Measurements from ENCODE around the gene BAIAP3. TPM values are rescaled to one million over a fixed set of nuclear protein-coding genes. Genes with fewer than 3 reads are reported as not detected.

Gene BAIAP3
- total and polyA plus RNA-seq, 12 donors, result 0.79 to 129 (median 16.3) TPM

GRCh38 chr16:1336619-1337018, 3.2 kb downstream of the BAIAP3 start:
- peaks cover 9% of the 10 kb centered on the region for H3K27me3 ChIP-seq
- WGBS, 4 donors, result 69 to 85% (median 72%) methylated on average over 7 to 15 of the region's 15 CpGs

GRCh38 chr16:1337486-1337885, 4.0 kb downstream of the BAIAP3 start:
- 65 to 84% (median 69%) methylated on average over 1 to 9 of the region's 9 CpGs for WGBS, 4 donors
- H3K9me3 ChIP-seq (replicated peaks in 1 of 3), result no peaks in the 10 kb centered on the region
- H3K4me3 ChIP-seq, result no peak overlapping the region
- no peak overlapping the region for H3K27ac ChIP-seq
- intact Hi-C loops (cut with DNase I), result no loop called here
- no peak for DNase-seq
- no peaks in the 10 kb centered on the region for H3K36me3 ChIP-seq (replicated peaks in 1 of 2)
- peaks cover 6% of the 10 kb centered on the region for H3K27me3 ChIP-seq
- H3K4me1 ChIP-seq (replicated peaks in 1 of 2), result peaks cover 10 to 21% of the 10 kb centered on the region in 2 donors
- TF ChIP-seq POLR2A (IDR thresholded peaks at IDR 0.05) (no peak), CTCF (IDR thresholded peaks at IDR 0.05) (no peak)

More at GRCh38 chr16:1336619-1337018, 3.2 kb downstream of the BAIAP3 start:
- Histone ChIP-seq H3K9me3 (replicated peaks in 1 of 3) (no peaks in the 10 kb centered on the region), H3K27ac (peak overlapping the region in 1 of 5 donors; percentile 71), H3K36me3 (replicated peaks in 1 of 2) (no peaks in the 10 kb centered on the region), H3K4me1 (replicated peaks in 1 of 2) (peaks cover 10 to 27% of the 10 kb centered on the region in 2 donors), H3K4me3 (no peak overlapping the region)
- no peak for TF ChIP-seq POLR2A (IDR thresholded peaks at IDR 0.05)
- no peak for TF ChIP-seq CTCF (IDR thresholded peaks at IDR 0.05)
- intact Hi-C loops (cut with DNase I), result no loop called here
- no peak for DNase-seq

- Histone ChIP-seq H3K9me3 (replicated peaks in 1 of 3) (no peaks in the 10 kb centered on the region), H3K36me3 (replicated peaks in 1 of 2) (no peaks in the 10 kb centered on the region), H3K27ac (no peak overlapping the region), H3K4me1 (replicated peaks in 1 of 2) (peaks cover 12 to 17% of the 10 kb centered on the region in 2 donors), H3K27me3 (peaks cover 6% of the 10 kb centered on the region), H3K4me3 (no peak overlapping the region)
- WGBS, 4 donors, result 40 to 80% (median 52%) methylated on average over 8 to 30 of the region's 30 CpGs
- TF ChIP-seq CTCF (IDR thresholded peaks at IDR 0.05) (peak in 4 of 6 experiments; percentile 14 to 39 (median 22)), POLR2A (IDR thresholded peaks at IDR 0.05) (no peak)
- DNase-seq, result peak in 1 of 7 donors; percentile 25
- intact Hi-C loops (cut with DNase I), result no loop called here
These were observed 4.8 kb downstream of the BAIAP3 start for GRCh38 chr16:1338119-1338730.

- Histone ChIP-seq H3K27me3 (no peaks in the 10 kb centered on the region), H3K9me3 (replicated peaks in 1 of 3) (no peaks in the 10 kb centered on the region), H3K4me1 (replicated peaks in 1 of 2) (peaks cover 7 to 17% of the 10 kb centered on the region in 2 donors), H3K36me3 (replicated peaks in 1 of 2) (no peaks in the 10 kb centered on the region), H3K27ac (no peak overlapping the region), H3K4me3 (no peak overlapping the region)
- intact Hi-C loops (cut with DNase I), result no loop called here
- WGBS, 4 donors, result 68 to 85% (median 74%) methylated on average over 10 to 31 of the region's 31 CpGs
- no peak for DNase-seq
- TF ChIP-seq CTCF (IDR thresholded peaks at IDR 0.05) (no peak), POLR2A (IDR thresholded peaks at IDR 0.05) (no peak)
These were observed 5.6 kb downstream of the BAIAP3 start for GRCh38 chr16:1338855-1339675.
